ENCODE data around the gene TMEM132C. TPM values are rescaled to one million over a fixed set of nuclear protein-coding genes. Genes with fewer than 3 reads are reported as not detected.
"Not testable (repeated sequence)": the region's sequence is repeated elsewhere in the genome, so short reads cannot be mapped to it uniquely, and the experiment has no call there.

TMEM132C gene
- total and polyA plus RNA-seq, 4 experiments from 2014 or later = not detected

GRCh38 chr12:128471491-128471890 lies 204.5 kb downstream of the TMEM132C start:
- intact Hi-C loops (cut with micrococcal nuclease) = no loop called here
- no peaks in the 10 kb centered on the region for H3K36me3 Mint-ChIP-seq

GRCh38 chr12:128474916-128475315 lies 207.9 kb downstream of the TMEM132C start:
- Mint-ChIP-seq H3K27me3 (peaks cover 0 to 2% of the 10 kb centered on the region in 2 donors), H3K27ac (no peak overlapping the region), H3K36me3 (no peaks in the 10 kb centered on the region), H3K4me1 (no peaks in the 10 kb centered on the region), H3K4me3 (no peak overlapping the region), H3K9me3 (peaks cover 8 to 19% (median 10%) of the 10 kb centered on the region in 8 donors)
- H3K4me1 ChIP-seq (ENCODE audit: insufficient read depth, low read length) = no peaks in the 10 kb centered on the region
- DNase-seq = no peak
- H3K27ac ChIP-seq (ENCODE audit: low read depth, low read length) = no peak overlapping the region
- POLR2A ChIA-PET (ENCODE audit: partially characterized antibody) = no interaction called here
- no peaks in the 10 kb centered on the region for H3K27me3 ChIP-seq (ENCODE audit: insufficient read depth, low read length)
- H3K9me3 ChIP-seq (ENCODE audit: control insufficient read depth in 1 of 2, low read length in 2 of 2) = no peaks in the 10 kb centered on the region
- H3K36me3 ChIP-seq (ENCODE audit: insufficient read depth, low read length) = no peaks in the 10 kb centered on the region
- intact Hi-C loops (cut with micrococcal nuclease) = no loop called here
- CTCF ChIA-PET (ENCODE audit: partially characterized antibody) = no interaction called here
- no peak overlapping the region for H3K4me3 ChIP-seq (ENCODE audit: low read length in 2 of 2)

More at GRCh38 chr12:128471491-128471890, 204.5 kb downstream of the TMEM132C start:
- Histone ChIP-seq H3K27me3 (ENCODE audit: insufficient read depth, low read length) (no peaks in the 10 kb centered on the region), H3K36me3 (ENCODE audit: insufficient read depth, low read length) (no peaks in the 10 kb centered on the region), H3K4me1 (ENCODE audit: insufficient read depth, low read length) (no peaks in the 10 kb centered on the region), H3K4me3 (ENCODE audit: low read length in 2 of 2) (no peak overlapping the region), H3K9me3 (ENCODE audit: control insufficient read depth in 1 of 2, low read length in 2 of 2) (no peaks in the 10 kb centered on the region), H3K27ac (ENCODE audit: low read depth, low read length) (no peak overlapping the region)
- DNase-seq = no peak
- Mint-ChIP-seq H3K9me3 (peaks cover 8 to 22% (median 10%) of the 10 kb centered on the region in 8 donors), H3K27me3 (no peaks in the 10 kb centered on the region), H3K27ac (no peak overlapping the region), H3K4me1 (no peaks in the 10 kb centered on the region), H3K4me3 (no peak overlapping the region)
- CTCF ChIA-PET (ENCODE audit: partially characterized antibody) = no interaction called here
- POLR2A ChIA-PET (ENCODE audit: partially characterized antibody) = no interaction called here

- peaks cover 8 to 19% (median 10%) of the 10 kb centered on the region in 8 donors for H3K9me3 Mint-ChIP-seq
- ChIA-PET POLR2A (ENCODE audit: partially characterized antibody) (no interaction called here), CTCF (ENCODE audit: partially characterized antibody) (no interaction called here)
- H3K27ac Mint-ChIP-seq = no peak overlapping the region
- H3K27me3 Mint-ChIP-seq = peaks cover 0 to 2% of the 10 kb centered on the region in 2 donors
- Histone ChIP-seq H3K4me3 (ENCODE audit: low read length in 2 of 2) (no peak overlapping the region), H3K4me1 (ENCODE audit: insufficient read depth, low read length) (no peaks in the 10 kb centered on the region), H3K27ac (ENCODE audit: low read depth, low read length) (no peak overlapping the region), H3K9me3 (ENCODE audit: control insufficient read depth in 1 of 2, low read length in 2 of 2) (no peaks in the 10 kb centered on the region), H3K36me3 (ENCODE audit: insufficient read depth, low read length) (no peaks in the 10 kb centered on the region), H3K27me3 (ENCODE audit: insufficient read depth, low read length) (no peaks in the 10 kb centered on the region)
- intact Hi-C loops (cut with micrococcal nuclease) = no loop called here
- no peak overlapping the region for H3K4me3 Mint-ChIP-seq
- H3K36me3 Mint-ChIP-seq = no peaks in the 10 kb centered on the region
- no peak for DNase-seq
- H3K4me1 Mint-ChIP-seq = no peaks in the 10 kb centered on the region
Measured at GRCh38 chr12:128476266-128476665, 209.3 kb downstream of the TMEM132C start.

GRCh38 chr12:128483526-128484255 lies 216.7 kb downstream of the TMEM132C start:
- no peaks in the 10 kb centered on the region for H3K36me3 ChIP-seq (ENCODE audit: insufficient read depth, low read length)
- no peak overlapping the region for H3K4me3 Mint-ChIP-seq
- H3K36me3 Mint-ChIP-seq = no peaks in the 10 kb centered on the region
- no peak overlapping the region for H3K27ac ChIP-seq (ENCODE audit: low read depth, low read length)
- DNase-seq = no peak
- H3K27me3 Mint-ChIP-seq = peaks cover 0 to 2% of the 10 kb centered on the region in 2 donors
- H3K4me1 ChIP-seq (ENCODE audit: insufficient read depth, low read length) = no peaks in the 10 kb centered on the region
- no peak overlapping the region for H3K4me3 ChIP-seq (ENCODE audit: low read length in 2 of 2)
- no peak overlapping the region for H3K27ac Mint-ChIP-seq
- ChIA-PET CTCF (ENCODE audit: partially characterized antibody) (no interaction called here), POLR2A (ENCODE audit: partially characterized antibody) (no interaction called here)
- H3K27me3 ChIP-seq (ENCODE audit: insufficient read depth, low read length) = no peaks in the 10 kb centered on the region
- intact Hi-C loops (cut with micrococcal nuclease) = no loop called here
- no peaks in the 10 kb centered on the region for H3K9me3 ChIP-seq (ENCODE audit: control insufficient read depth in 1 of 2, low read length in 2 of 2)
- H3K4me1 Mint-ChIP-seq = no peaks in the 10 kb centered on the region
- H3K9me3 Mint-ChIP-seq = peaks cover 0 to 12% (median 0%) of the 10 kb centered on the region in 8 donors

GRCh38 chr12:128497376-128497775 lies 230.4 kb downstream of the TMEM132C start:
- H3K4me3 Mint-ChIP-seq; H3K27me3 Mint-ChIP-seq; H3K36me3 Mint-ChIP-seq; H3K4me1 Mint-ChIP-seq; H3K4me3 ChIP-seq (ENCODE audit: low read length in 2 of 2); POLR2A ChIA-PET (ENCODE audit: partially characterized antibody); H3K27me3 ChIP-seq (ENCODE audit: insufficient read depth, low read length); H3K27ac ChIP-seq (ENCODE audit: low read depth, low read length); CTCF ChIA-PET (ENCODE audit: partially characterized antibody); H3K27ac Mint-ChIP-seq; intact Hi-C loops (cut with micrococcal nuclease); H3K9me3 ChIP-seq (ENCODE audit: control insufficient read depth in 1 of 2, low read length in 2 of 2); H3K4me1 ChIP-seq (ENCODE audit: insufficient read depth, low read length); H3K36me3 ChIP-seq (ENCODE audit: insufficient read depth, low read length); DNase-seq: not testable (repeated sequence)
- peaks cover 0 to 13% (median 7%) of the 10 kb centered on the region in 8 donors for H3K9me3 Mint-ChIP-seq

GRCh38 chr12:128507470-128507869 lies 240.5 kb downstream of the TMEM132C start:
- Mint-ChIP-seq H3K4me1 (no peaks in the 10 kb centered on the region), H3K36me3 (no peaks in the 10 kb centered on the region), H3K4me3 (no peak overlapping the region), H3K27me3 (no peaks in the 10 kb centered on the region), H3K27ac (no peak overlapping the region), H3K9me3 (peaks cover 4 to 33% (median 18%) of the 10 kb centered on the region in 8 donors)
- Histone ChIP-seq H3K27me3 (ENCODE audit: insufficient read depth, low read length) (no peaks in the 10 kb centered on the region), H3K9me3 (ENCODE audit: control insufficient read depth in 1 of 2, low read length in 2 of 2) (no peaks in the 10 kb centered on the region), H3K27ac (ENCODE audit: low read depth, low read length) (no peak overlapping the region), H3K4me1 (ENCODE audit: insufficient read depth, low read length) (no peaks in the 10 kb centered on the region), H3K4me3 (ENCODE audit: low read length in 2 of 2) (no peak overlapping the region), H3K36me3 (ENCODE audit: insufficient read depth, low read length) (no peaks in the 10 kb centered on the region)
- ChIA-PET CTCF (ENCODE audit: partially characterized antibody) (no interaction called here), POLR2A (ENCODE audit: partially characterized antibody) (no interaction called here)
- intact Hi-C loops (cut with micrococcal nuclease) = no loop called here
- no peak for DNase-seq

- no peak overlapping the region for H3K27ac Mint-ChIP-seq
Measured at GRCh38 chr12:128509170-128509569, 242.2 kb downstream of the TMEM132C start.

More at GRCh38 chr12:128509170-128509569, 242.2 kb downstream of the TMEM132C start:
- no peak overlapping the region for H3K27ac ChIP-seq (ENCODE audit: low read depth, low read length)
- H3K27me3 ChIP-seq (ENCODE audit: insufficient read depth, low read length) = no peaks in the 10 kb centered on the region
- Mint-ChIP-seq H3K27me3 (peaks cover 0 to 2% of the 10 kb centered on the region in 2 donors), H3K9me3 (peaks cover 2 to 33% (median 18%) of the 10 kb centered on the region in 8 donors), H3K4me3 (no peak overlapping the region), H3K36me3 (no peaks in the 10 kb centered on the region), H3K4me1 (no peaks in the 10 kb centered on the region)
- no peaks in the 10 kb centered on the region for H3K36me3 ChIP-seq (ENCODE audit: insufficient read depth, low read length)
- no peak for DNase-seq
- no peaks in the 10 kb centered on the region for H3K9me3 ChIP-seq (ENCODE audit: control insufficient read depth in 1 of 2, low read length in 2 of 2)
- H3K4me3 ChIP-seq (ENCODE audit: low read length in 2 of 2) = no peak overlapping the region
- ChIA-PET POLR2A (ENCODE audit: partially characterized antibody) (no interaction called here), CTCF (ENCODE audit: partially characterized antibody) (no interaction called here)
- no peaks in the 10 kb centered on the region for H3K4me1 ChIP-seq (ENCODE audit: insufficient read depth, low read length)
- intact Hi-C loops (cut with micrococcal nuclease) = no loop called here
